Neutrophil (primary cell): Measurements from ENCODE around the gene KNCN.

Experiments used
- H3K27ac ChIP-seq: fragments of 200-600 bp; sonication (generic); 2 replicates; pipeline ENCODE4 v1.5.1; 2016; ENCODE audit warnings: mild to moderate bottlenecking, moderate library complexity
- H3K27me3 ChIP-seq: fragments of 200-600 bp; sonication (generic); 2 replicates; pipeline ENCODE4 v1.6.0; 2016; ENCODE audit warnings: mild to moderate bottlenecking
- H3K36me3 ChIP-seq: fragments of 200-600 bp; sonication (generic); 2 replicates; pipeline ENCODE4 v1.5.1; 2017
- H3K4me1 ChIP-seq, 2 experiments: fragments of 200-600 bp in 1 of 2; sonication (generic) in 1 of 2; 1 replicate in 1 of 2; 2 replicates in 1 of 2; pipeline versions ENCODE4 v1.5.1 to v1.6.1; 2013 to 2016; ENCODE audit warnings: low read depth in 1 of 2, low read length in 1 of 2, mild to moderate bottlenecking in 1 of 2, moderate library complexity in 1 of 2; ENCODE audit not compliant: control insufficient read depth in 1 of 2, insufficient read depth in 1 of 2
- H3K4me3 ChIP-seq, 2 experiments: fragments of 200-600 bp in 1 of 2; sonication (generic) in 1 of 2; 1 replicate in 1 of 2; 2 replicates in 1 of 2; pipeline ENCODE4 v1.5.1; 2013 to 2016; ENCODE audit warnings: low read depth in 1 of 2, low read length in 1 of 2, mild to moderate bottlenecking in 1 of 2, moderate library complexity in 1 of 2
- H3K9me3 ChIP-seq: fragments of 200-600 bp; sonication (generic); 2 replicates; pipeline ENCODE4 v1.5.1; 2016
- CTCF ChIP-seq: fragments of 200-600 bp; sonication (generic); IDR thresholded peaks from 2 replicates; pipeline ENCODE4 v1.5.1; 2016; ENCODE audit warnings: antibody characterized with exemption

The KNCN gene

GRCh38 chr1:46543382-46543760 is 8.1 kb downstream of the KNCN start:
- no peaks in the 10 kb centered on the region for H3K9me3 ChIP-seq
- no peak overlapping the region for H3K27ac ChIP-seq
- TF ChIP-seq CTCF = no peak
- no peak overlapping the region for H3K4me3 ChIP-seq
- no peaks in the 10 kb centered on the region for H3K36me3 ChIP-seq
- peaks cover 86% of the 10 kb centered on the region for H3K27me3 ChIP-seq
- H3K4me1 ChIP-seq = no peaks in the 10 kb centered on the region

GRCh38 chr1:46539972-46540371 is 11.5 kb downstream of the KNCN start:
- Histone ChIP-seq H3K4me1 (no peaks in the 10 kb centered on the region), H3K9me3 (no peaks in the 10 kb centered on the region), H3K27me3 (peaks cover 98% of the 10 kb centered on the region)

GRCh38 chr1:46538147-46538546 is 13.3 kb downstream of the KNCN start:
- Histone ChIP-seq H3K36me3 (no peaks in the 10 kb centered on the region), H3K4me1 (peaks cover 5% of the 10 kb centered on the region in 2 experiments), H3K27ac (no peak overlapping the region), H3K9me3 (no peaks in the 10 kb centered on the region), H3K27me3 (peaks cover 98% of the 10 kb centered on the region), H3K4me3 (no peak overlapping the region)
- TF ChIP-seq CTCF = no peak

More at GRCh38 chr1:46539972-46540371, 11.5 kb downstream of the KNCN start:
- no peak overlapping the region for H3K4me3 ChIP-seq
- TF ChIP-seq CTCF = no peak
- H3K27ac ChIP-seq = no peak overlapping the region
- H3K36me3 ChIP-seq = no peaks in the 10 kb centered on the region

GRCh38 chr1:46537651-46538050 is 13.8 kb downstream of the KNCN start:
- peaks cover 98% of the 10 kb centered on the region for H3K27me3 ChIP-seq

DNA sequence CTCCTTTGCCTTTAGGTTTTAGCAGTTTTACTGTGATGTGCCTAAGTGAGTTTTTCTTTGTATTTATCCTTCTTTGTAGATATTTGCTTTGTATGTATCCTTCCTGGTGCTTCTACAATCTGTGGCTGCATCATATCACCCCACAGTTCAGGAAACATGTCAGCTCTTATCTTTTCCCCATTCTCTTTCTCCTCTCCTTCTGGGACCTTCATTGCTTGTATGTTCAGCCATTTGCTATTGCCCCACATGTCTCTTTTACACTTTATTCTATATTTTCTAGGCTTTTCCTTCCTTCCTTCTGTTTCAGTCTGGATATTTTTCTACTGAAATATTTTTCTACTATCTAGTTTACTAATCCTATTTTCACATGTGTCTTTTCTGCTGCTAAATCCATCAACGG is 14.9 kb downstream of the KNCN start:
- Histone ChIP-seq H3K4me1 (peaks cover 5 to 8% of the 10 kb centered on the region in 2 experiments), H3K27me3 (peaks cover 98% of the 10 kb centered on the region), H3K4me3 (no peak overlapping the region), H3K27ac (no peak overlapping the region), H3K36me3 (no peaks in the 10 kb centered on the region), H3K9me3 (no peaks in the 10 kb centered on the region)
- no peak for TF ChIP-seq CTCF

More at GRCh38 chr1:46537651-46538050, 13.8 kb downstream of the KNCN start:
- Histone ChIP-seq H3K9me3 (no peaks in the 10 kb centered on the region), H3K36me3 (no peaks in the 10 kb centered on the region), H3K27ac (no peak overlapping the region), H3K4me3 (no peak overlapping the region), H3K4me1 (peaks cover 5 to 6% of the 10 kb centered on the region in 2 experiments)
- no peak for TF ChIP-seq CTCF

- H3K27ac ChIP-seq = no peak overlapping the region
- no peaks in the 10 kb centered on the region for H3K9me3 ChIP-seq
- TF ChIP-seq CTCF = no peak
- peaks cover 5 to 8% of the 10 kb centered on the region in 2 experiments for H3K4me1 ChIP-seq
- H3K4me3 ChIP-seq = no peak overlapping the region
- H3K36me3 ChIP-seq = no peaks in the 10 kb centered on the region
- H3K27me3 ChIP-seq = peaks cover 100% of the 10 kb centered on the region
Observed at GRCh38 chr1:46535063-46535462, 16.4 kb downstream of the KNCN start.
